Measurements from ENCODE around the gene AK9.

- TF ChIP-seq CTCF (IDR thresholded peaks at IDR 0.05): no peak
- TF ChIP-seq EZH2 (IDR thresholded peaks at IDR 0.05): no peak
- TF ChIP-seq EZH2phosphoT487 (IDR thresholded peaks at IDR 0.05): no peak
These were observed 243.9 kb downstream of the AK9 start for GRCh38 chr6:109447087-109447486.

Data from neural progenitor cell (in vitro differentiated cells).